Measurements from ENCODE around the gene SLC9A2.

Gene SLC9A2

GRCh38 chr2:102672107-102672776, 52.9 kb downstream of the SLC9A2 start:
- DNase-seq (ENCODE audit: low spot score) = no peak

- no peak for DNase-seq (ENCODE audit: low spot score)
Observed at GRCh38 chr2:102674370-102674769, 55.0 kb downstream of the SLC9A2 start.

- no peak for DNase-seq (ENCODE audit: low spot score)
Observed at GRCh38 chr2:102674836-102675235, 55.5 kb downstream of the SLC9A2 start.

GRCh38 chr2:102677244-102678215, 58.2 kb downstream of the SLC9A2 start:
- no peak for DNase-seq (ENCODE audit: low spot score)

- no peak for DNase-seq (ENCODE audit: low spot score)
Observed at GRCh38 chr2:102678442-102678841, 59.1 kb downstream of the SLC9A2 start.

- DNase-seq (ENCODE audit: low spot score) = no peak
Observed at GRCh38 chr2:102686479-102687439, 67.4 kb downstream of the SLC9A2 start.

GRCh38 chr2:102690012-102690411, 70.7 kb downstream of the SLC9A2 start:
- DNase-seq (ENCODE audit: low spot score) = no peak

GRCh38 chr2:102696463-102696862, 77.1 kb downstream of the SLC9A2 start:
- DNase-seq (ENCODE audit: low spot score) = no peak

- DNase-seq (ENCODE audit: low spot score) = peak; percentile 67
Observed at GRCh38 chr2:102698369-102699111, 79.2 kb downstream of the SLC9A2 start.

- no peak for DNase-seq (ENCODE audit: low spot score)
Observed at GRCh38 chr2:102703305-102703704, 84.0 kb downstream of the SLC9A2 start.

GRCh38 chr2:102703748-102704147, 84.4 kb downstream of the SLC9A2 start:
- DNase-seq (ENCODE audit: low spot score) = peak; percentile 52

- DNase-seq (ENCODE audit: low spot score) = no peak
Observed at GRCh38 chr2:102704531-102704930, 85.2 kb downstream of the SLC9A2 start.

- no peak for DNase-seq (ENCODE audit: low spot score)
Observed at GRCh38 chr2:102707796-102708695, 88.7 kb downstream of the SLC9A2 start.

- peak; percentile 70 for DNase-seq (ENCODE audit: low spot score)
Observed at GRCh38 chr2:102708847-102709559, 89.7 kb downstream of the SLC9A2 start.

GRCh38 chr2:102717308-102718018, 98.1 kb downstream of the SLC9A2 start:
- DNase-seq (ENCODE audit: low spot score) = peak; percentile 10

- DNase-seq (ENCODE audit: low spot score) = no peak
Observed at GRCh38 chr2:102718387-102719316, 99.3 kb downstream of the SLC9A2 start.

GRCh38 chr2:102724016-102724490, 104.7 kb downstream of the SLC9A2 start:
- no peak for DNase-seq (ENCODE audit: low spot score)

- DNase-seq (ENCODE audit: low spot score) = no peak
Observed at GRCh38 chr2:102724553-102724952, 105.2 kb downstream of the SLC9A2 start.
